ENCODE results near the gene RUVBL2. TPM values are rescaled to one million over a fixed set of nuclear protein-coding genes. Genes with fewer than 3 reads are reported as not detected.
A peak's percentile ranks its signal among the peaks of the same experiment; 100 is the strongest.

Gene RUVBL2
- total and polyA plus RNA-seq, 9 donors = 55.3 to 72.5 (median 66.4) TPM

GRCh38 chr19:49004133-49004532, 10.4 kb downstream of the RUVBL2 start:
- Histone ChIP-seq H3K27me3 (ENCODE audit: control insufficient read depth, insufficient read depth, low read length) (no peaks in the 10 kb centered on the region), H3K4me1 (ENCODE audit: control insufficient read depth, insufficient read depth, low read length) (no peaks in the 10 kb centered on the region), H3K36me3 (ENCODE audit: control insufficient read depth, insufficient read depth, low read length) (peaks cover 65% of the 10 kb centered on the region), H3K9me3 (replicated peaks; ENCODE audit: control insufficient read depth, low read depth, low read length) (no peaks in the 10 kb centered on the region), H3K27ac (ENCODE audit: low read length) (no peak overlapping the region), H3K4me3 (ENCODE audit: low read length) (no peak overlapping the region)
- DNase-seq = no peak
- WGBS (ENCODE audit: insufficient coverage) = 98% methylated on average over 14 of the region's 15 CpGs

DNA sequence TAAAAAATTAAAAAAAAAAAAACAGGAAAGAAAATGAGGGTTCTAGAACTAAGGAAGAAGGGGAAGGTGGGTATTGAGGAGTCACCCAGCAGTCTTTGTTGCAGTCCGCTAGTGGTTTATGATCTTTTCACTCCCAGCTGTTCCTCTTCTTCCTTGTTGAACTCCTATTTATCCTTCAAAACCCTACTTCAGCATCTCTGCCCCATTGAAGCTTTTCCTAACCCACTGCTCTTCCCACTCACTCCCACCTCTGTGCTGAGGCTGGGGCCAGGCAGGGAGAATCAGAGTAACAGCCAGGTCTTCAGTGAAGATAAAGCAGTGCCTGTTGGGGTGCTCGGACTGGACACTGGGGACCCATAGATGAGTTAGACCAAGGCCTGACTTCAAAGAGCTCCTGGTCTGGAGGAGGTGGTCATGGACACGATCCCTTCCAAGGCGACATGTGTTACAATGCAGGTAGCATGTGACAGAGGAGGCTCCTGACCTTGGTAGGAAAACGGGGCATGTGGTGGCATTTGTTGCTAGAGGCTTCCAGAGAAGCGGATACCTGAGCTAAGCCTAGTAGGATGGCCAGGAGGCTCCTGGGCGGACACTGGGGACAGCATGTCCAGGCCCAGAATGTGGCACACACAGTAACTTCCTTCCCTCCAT, 11.4 kb downstream of the RUVBL2 start:
- Histone ChIP-seq H3K27ac (ENCODE audit: low read length) (no peak overlapping the region), H3K27me3 (ENCODE audit: control insufficient read depth, insufficient read depth, low read length) (no peaks in the 10 kb centered on the region), H3K36me3 (ENCODE audit: control insufficient read depth, insufficient read depth, low read length) (peaks cover 65% of the 10 kb centered on the region), H3K9me3 (replicated peaks; ENCODE audit: control insufficient read depth, low read depth, low read length) (no peaks in the 10 kb centered on the region), H3K4me1 (ENCODE audit: control insufficient read depth, insufficient read depth, low read length) (no peaks in the 10 kb centered on the region), H3K4me3 (ENCODE audit: low read length) (no peak overlapping the region)
- WGBS (ENCODE audit: insufficient coverage) = 96% methylated on average over 6 of the region's 7 CpGs
- no peak for DNase-seq

DNA sequence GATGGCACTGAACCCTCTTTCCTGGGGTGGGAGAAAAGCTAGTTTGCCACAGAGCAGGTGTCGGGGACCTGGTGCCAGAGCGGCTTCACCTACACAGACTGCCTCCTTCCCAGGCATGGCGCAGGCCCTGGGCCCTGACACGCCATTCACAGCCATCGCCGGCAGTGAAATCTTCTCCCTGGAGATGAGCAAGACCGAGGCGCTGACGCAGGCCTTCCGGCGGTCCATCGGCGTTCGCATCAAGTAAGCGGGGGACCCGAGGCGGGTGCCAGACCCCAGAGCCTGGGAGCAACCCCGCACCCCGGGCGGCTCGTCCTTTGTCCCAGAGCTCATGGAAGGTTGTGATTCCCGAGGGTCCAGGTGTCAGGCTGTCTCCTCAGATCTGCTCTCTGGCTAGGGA, 13.2 kb downstream of the RUVBL2 start:
- Histone ChIP-seq H3K27ac (ENCODE audit: low read length) (no peak overlapping the region), H3K4me3 (ENCODE audit: low read length) (no peak overlapping the region), H3K4me1 (ENCODE audit: control insufficient read depth, insufficient read depth, low read length) (no peaks in the 10 kb centered on the region), H3K9me3 (replicated peaks; ENCODE audit: control insufficient read depth, low read depth, low read length) (no peaks in the 10 kb centered on the region), H3K36me3 (ENCODE audit: control insufficient read depth, insufficient read depth, low read length) (peaks cover 77% of the 10 kb centered on the region), H3K27me3 (ENCODE audit: control insufficient read depth, insufficient read depth, low read length) (no peaks in the 10 kb centered on the region)
- DNase-seq = no peak
- 97% methylated on average over 21 of the region's 22 CpGs for WGBS (ENCODE audit: insufficient coverage)

DNA sequence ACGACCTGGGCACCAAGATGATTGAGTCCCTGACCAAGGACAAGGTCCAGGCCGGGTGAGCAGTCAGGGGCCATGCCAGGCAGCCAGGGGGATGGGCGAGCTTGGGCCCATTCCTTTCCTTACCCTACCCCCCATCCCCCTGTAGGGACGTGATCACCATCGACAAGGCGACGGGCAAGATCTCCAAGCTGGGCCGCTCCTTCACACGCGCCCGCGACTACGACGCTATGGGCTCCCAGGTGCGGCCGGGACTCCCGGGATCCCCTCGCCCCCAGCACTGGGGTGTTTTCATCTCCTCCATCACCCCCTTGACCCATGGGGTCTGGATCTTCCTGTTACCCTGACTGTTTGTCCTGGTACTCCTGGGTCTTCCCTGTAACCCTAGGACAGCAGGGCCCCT, 16.1 kb downstream of the RUVBL2 start:
- Histone ChIP-seq H3K36me3 (ENCODE audit: control insufficient read depth, insufficient read depth, low read length) (peaks cover 72% of the 10 kb centered on the region), H3K27ac (ENCODE audit: low read length) (no peak overlapping the region), H3K4me1 (ENCODE audit: control insufficient read depth, insufficient read depth, low read length) (no peaks in the 10 kb centered on the region), H3K4me3 (ENCODE audit: low read length) (no peak overlapping the region), H3K9me3 (replicated peaks; ENCODE audit: control insufficient read depth, low read depth, low read length) (no peaks in the 10 kb centered on the region), H3K27me3 (ENCODE audit: control insufficient read depth, insufficient read depth, low read length) (no peaks in the 10 kb centered on the region)
- no peak for DNase-seq
- WGBS (ENCODE audit: insufficient coverage) = 94% methylated on average over 17 of the region's 18 CpGs

DNA sequence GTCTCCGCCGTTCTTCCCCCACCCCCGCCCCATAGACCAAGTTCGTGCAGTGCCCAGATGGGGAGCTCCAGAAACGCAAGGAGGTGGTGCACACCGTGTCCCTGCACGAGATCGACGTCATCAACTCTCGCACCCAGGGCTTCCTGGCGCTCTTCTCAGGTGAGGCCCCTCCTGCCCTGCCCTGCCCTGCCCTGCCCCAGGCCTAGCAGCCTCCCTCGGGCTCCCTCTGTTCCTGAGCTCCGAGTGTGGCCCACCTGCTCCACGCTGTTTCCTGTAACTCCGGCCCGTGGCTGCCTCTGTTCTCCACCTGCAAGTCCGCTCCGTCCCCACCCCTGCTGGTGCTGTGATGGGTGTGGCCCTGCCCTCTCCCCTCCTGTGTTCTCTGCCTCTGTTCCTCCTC, 16.8 kb downstream of the RUVBL2 start:
- DNase-seq = no peak
- WGBS (ENCODE audit: insufficient coverage) = 87% methylated on average over 16 of the region's 18 CpGs
- H3K4me3 ChIP-seq (ENCODE audit: low read length) = no peak overlapping the region
- no peaks in the 10 kb centered on the region for H3K4me1 ChIP-seq (ENCODE audit: control insufficient read depth, insufficient read depth, low read length)
- no peaks in the 10 kb centered on the region for H3K27me3 ChIP-seq (ENCODE audit: control insufficient read depth, insufficient read depth, low read length)
- H3K27ac ChIP-seq (ENCODE audit: low read length) = no peak overlapping the region
- peaks cover 72% of the 10 kb centered on the region for H3K36me3 ChIP-seq (ENCODE audit: control insufficient read depth, insufficient read depth, low read length)
- H3K9me3 ChIP-seq (replicated peaks; ENCODE audit: control insufficient read depth, low read depth, low read length) = no peaks in the 10 kb centered on the region

DNA sequence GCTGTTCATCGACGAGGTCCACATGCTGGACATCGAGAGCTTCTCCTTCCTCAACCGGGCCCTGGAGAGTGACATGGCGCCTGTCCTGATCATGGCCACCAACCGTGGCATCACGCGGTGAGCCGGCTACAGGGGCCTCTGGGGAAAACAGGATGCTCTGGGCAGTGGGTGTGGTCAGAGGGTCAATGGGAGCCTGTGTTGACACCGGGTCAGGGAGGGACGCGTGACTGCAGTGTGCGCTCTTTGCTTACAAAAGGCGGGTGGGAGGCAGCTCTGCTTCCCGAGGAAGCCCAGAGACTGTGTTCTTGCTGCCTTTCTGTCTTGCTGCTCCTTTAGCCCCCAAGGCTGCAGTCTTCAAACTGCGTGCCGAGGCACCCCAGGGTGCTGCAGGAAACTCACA, 17.5 kb downstream of the RUVBL2 start:
- H3K36me3 ChIP-seq (ENCODE audit: control insufficient read depth, insufficient read depth, low read length) = peaks cover 73% of the 10 kb centered on the region

GRCh38 chr19:49014123-49014869, 20.6 kb downstream of the RUVBL2 start:
- Histone ChIP-seq H3K27ac (ENCODE audit: low read length) (no peak overlapping the region), H3K36me3 (ENCODE audit: control insufficient read depth, insufficient read depth, low read length) (peaks cover 59% of the 10 kb centered on the region), H3K27me3 (ENCODE audit: control insufficient read depth, insufficient read depth, low read length) (peaks cover 23% of the 10 kb centered on the region), H3K9me3 (replicated peaks; ENCODE audit: control insufficient read depth, low read depth, low read length) (no peaks in the 10 kb centered on the region), H3K4me3 (ENCODE audit: low read length) (no peak overlapping the region), H3K4me1 (ENCODE audit: control insufficient read depth, insufficient read depth, low read length) (peaks cover 18% of the 10 kb centered on the region)
- DNase-seq = no peak
- WGBS (ENCODE audit: insufficient coverage) = 87% methylated on average over 25 of the region's 32 CpGs

More for the DNA sequence above, 17.5 kb downstream of the RUVBL2 start:
- no peak for DNase-seq
- no peak overlapping the region for H3K27ac ChIP-seq (ENCODE audit: low read length)
- H3K27me3 ChIP-seq (ENCODE audit: control insufficient read depth, insufficient read depth, low read length) = no peaks in the 10 kb centered on the region
- 94% methylated on average over 8 of the region's 17 CpGs for WGBS (ENCODE audit: insufficient coverage)
- no peaks in the 10 kb centered on the region for H3K9me3 ChIP-seq (replicated peaks; ENCODE audit: control insufficient read depth, low read depth, low read length)
- H3K4me3 ChIP-seq (ENCODE audit: low read length) = no peak overlapping the region
- no peaks in the 10 kb centered on the region for H3K4me1 ChIP-seq (ENCODE audit: control insufficient read depth, insufficient read depth, low read length)

DNA sequence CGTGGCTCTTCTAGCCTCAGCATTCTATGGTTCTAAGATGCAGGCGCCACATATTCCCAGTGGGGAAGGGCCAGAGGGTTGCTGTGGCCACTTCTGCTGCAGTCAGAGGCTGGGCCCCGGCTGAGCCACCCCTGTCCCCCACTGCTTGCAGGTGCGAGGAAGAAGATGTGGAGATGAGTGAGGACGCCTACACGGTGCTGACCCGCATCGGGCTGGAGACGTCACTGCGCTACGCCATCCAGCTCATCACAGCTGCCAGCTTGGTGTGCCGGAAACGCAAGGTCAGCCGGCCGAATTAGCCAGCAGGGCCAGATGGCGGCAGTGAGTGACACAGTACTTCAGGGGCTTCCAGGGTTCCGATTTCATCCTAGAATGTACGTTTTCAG, 21.2 kb downstream of the RUVBL2 start:
- 81% methylated on average over 15 of the region's 18 CpGs for WGBS (ENCODE audit: insufficient coverage)
- DNase-seq = no peak
- Histone ChIP-seq H3K27me3 (ENCODE audit: control insufficient read depth, insufficient read depth, low read length) (peaks cover 28% of the 10 kb centered on the region), H3K27ac (ENCODE audit: low read length) (no peak overlapping the region), H3K9me3 (replicated peaks; ENCODE audit: control insufficient read depth, low read depth, low read length) (no peaks in the 10 kb centered on the region), H3K36me3 (ENCODE audit: control insufficient read depth, insufficient read depth, low read length) (peaks cover 53% of the 10 kb centered on the region), H3K4me1 (ENCODE audit: control insufficient read depth, insufficient read depth, low read length) (peaks cover 21% of the 10 kb centered on the region), H3K4me3 (ENCODE audit: low read length) (no peak overlapping the region)

- 89% methylated on average over 16 of the region's 29 CpGs for WGBS (ENCODE audit: insufficient coverage)
- H3K27me3 ChIP-seq (ENCODE audit: control insufficient read depth, insufficient read depth, low read length) = peaks cover 42% of the 10 kb centered on the region
- peaks cover 40% of the 10 kb centered on the region for H3K36me3 ChIP-seq (ENCODE audit: control insufficient read depth, insufficient read depth, low read length)
Measured at GRCh38 chr19:49016067-49016839, 22.6 kb downstream of the RUVBL2 start.

DNA sequence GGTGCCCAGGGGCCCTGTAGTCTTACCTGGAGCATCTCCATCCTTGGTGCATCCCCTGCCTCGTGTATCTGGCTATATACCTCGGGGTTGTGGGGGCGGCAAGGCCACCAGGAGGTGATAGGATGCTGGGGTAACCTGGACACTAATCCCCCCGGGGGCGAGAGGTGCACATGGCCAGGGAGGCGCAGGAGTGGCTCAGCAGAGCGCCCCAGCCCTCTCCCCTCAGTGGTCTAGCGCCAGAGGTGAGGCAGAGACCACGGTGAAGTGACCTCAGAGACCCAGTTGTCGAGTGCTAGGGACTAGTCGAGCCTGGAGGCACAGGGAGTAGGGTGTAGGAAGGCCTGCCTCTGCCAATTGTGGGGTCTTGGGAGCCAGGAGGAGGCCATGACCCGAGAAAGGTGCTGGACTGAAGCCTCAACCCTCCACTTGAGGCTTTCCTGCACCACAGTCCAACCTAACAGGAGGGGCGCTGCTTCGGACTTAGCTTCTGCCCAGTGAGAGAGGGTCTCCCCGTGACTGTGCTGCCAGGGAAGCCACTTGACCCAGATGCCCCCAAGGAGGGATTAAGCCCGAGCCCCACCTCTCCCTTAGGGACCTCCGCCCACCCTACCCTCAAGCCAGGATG, 23.5 kb downstream of the RUVBL2 start, which contains the start of gene LHB:
TSS of gene LHB (minus strand) at position 51 of the 625 bp plus-strand sequence. CDS start at position 41, 10 bp downstream.
- DNase-seq = no peak
- WGBS (ENCODE audit: insufficient coverage) = 69% methylated on average over 11 of the region's 17 CpGs
- Histone ChIP-seq H3K36me3 (ENCODE audit: control insufficient read depth, insufficient read depth, low read length) (peaks cover 31% of the 10 kb centered on the region), H3K27me3 (ENCODE audit: control insufficient read depth, insufficient read depth, low read length) (peaks cover 47% of the 10 kb centered on the region), H3K27ac (ENCODE audit: low read length) (no peak within 1 kb of the TSS), H3K4me3 (ENCODE audit: low read length) (peak within 1 kb of the TSS; percentile 40), H3K9me3 (replicated peaks; ENCODE audit: control insufficient read depth, low read depth, low read length) (no peaks in the 10 kb centered on the region), H3K4me1 (ENCODE audit: control insufficient read depth, insufficient read depth, low read length) (peaks cover 21% of the 10 kb centered on the region)

More at GRCh38 chr19:49016067-49016839, 22.6 kb downstream of the RUVBL2 start:
- no peak for DNase-seq
- Histone ChIP-seq H3K27ac (ENCODE audit: low read length) (no peak overlapping the region), H3K4me1 (ENCODE audit: control insufficient read depth, insufficient read depth, low read length) (peaks cover 21% of the 10 kb centered on the region), H3K9me3 (replicated peaks; ENCODE audit: control insufficient read depth, low read depth, low read length) (no peaks in the 10 kb centered on the region), H3K4me3 (ENCODE audit: low read length) (no peak overlapping the region)

Measured in muscle of leg (tissue), 11 donors.